ENCODE data around the gene XYLT1. TPM values are rescaled to one million over a fixed set of nuclear protein-coding genes. Genes with fewer than 3 reads are reported as not detected.

The XYLT1 gene
- total and polyA plus RNA-seq, 2 of the 13 experiments (the other 11 are each of a cell fraction or from before 2014, with no cell fraction given), result not detected

- TF ChIP-seq, protein P1, sequence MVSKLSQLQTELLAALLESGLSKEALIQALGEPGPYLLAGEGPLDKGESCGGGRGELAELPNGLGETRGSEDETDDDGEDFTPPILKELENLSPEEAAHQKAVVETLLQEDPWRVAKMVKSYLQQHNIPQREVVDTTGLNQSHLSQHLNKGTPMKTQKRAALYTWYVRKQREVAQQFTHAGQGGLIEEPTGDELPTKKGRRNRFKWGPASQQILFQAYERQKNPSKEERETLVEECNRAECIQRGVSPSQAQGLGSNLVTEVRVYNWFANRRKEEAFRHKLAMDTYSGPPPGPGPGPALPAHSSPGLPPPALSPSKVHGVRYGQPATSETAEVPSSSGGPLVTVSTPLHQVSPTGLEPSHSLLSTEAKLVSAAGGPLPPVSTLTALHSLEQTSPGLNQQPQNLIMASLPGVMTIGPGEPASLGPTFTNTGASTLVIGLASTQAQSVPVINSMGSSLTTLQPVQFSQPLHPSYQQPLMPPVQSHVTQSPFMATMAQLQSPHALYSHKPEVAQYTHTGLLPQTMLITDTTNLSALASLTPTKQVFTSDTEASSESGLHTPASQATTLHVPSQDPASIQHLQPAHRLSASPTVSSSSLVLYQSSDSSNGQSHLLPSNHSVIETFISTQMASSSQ (IDR thresholded peaks at IDR 0.05; ENCODE audit: low read depth), result no peak
- TF ChIP-seq, protein P1 (CRISPR knock-in tag; IDR thresholded peaks at IDR 0.05; ENCODE audit: borderline replicate concordance), result no peak
- TF ChIP-seq ERF (CRISPR knock-in tag; IDR thresholded peaks at IDR 0.05) (no peak), ZNF367 (CRISPR knock-in tag; IDR thresholded peaks at IDR 0.05; ENCODE audit: borderline replicate concordance) (no peak), FOXP1 (IDR thresholded peaks at IDR 0.05) (no peak), FOXP1 (CRISPR knock-in tag; IDR thresholded peaks at IDR 0.05) (no peak), HNF4A (CRISPR knock-in tag; IDR thresholded peaks at IDR 0.05) (no peak), HOXA5 (CRISPR knock-in tag; IDR thresholded peaks at IDR 0.05) (no peak), TOE1 (CRISPR knock-in tag; IDR thresholded peaks at IDR 0.05) (no peak), SYNCRIP (IDR thresholded peaks at IDR 0.05; ENCODE audit: insufficient read depth, low read depth, low read length) (no peak), ZMYM3 (CRISPR knock-in tag; IDR thresholded peaks at IDR 0.05) (no peak), RARG (CRISPR knock-in tag; IDR thresholded peaks at IDR 0.05; ENCODE audit: low read depth) (no peak), SCMH1 (CRISPR knock-in tag; IDR thresholded peaks at IDR 0.05; ENCODE audit: borderline replicate concordance) (no peak), ZNF607 (CRISPR knock-in tag; IDR thresholded peaks at IDR 0.05; ENCODE audit: borderline replicate concordance) (no peak), ZNF3 (CRISPR knock-in tag; IDR thresholded peaks at IDR 0.05) (no peak), ZNF24 (IDR thresholded peaks at IDR 0.05) (no peak), ZNF282 (IDR thresholded peaks at IDR 0.05; ENCODE audit: partially characterized antibody) (peak; percentile 90)
- TF ChIP-seq, protein P2, sequence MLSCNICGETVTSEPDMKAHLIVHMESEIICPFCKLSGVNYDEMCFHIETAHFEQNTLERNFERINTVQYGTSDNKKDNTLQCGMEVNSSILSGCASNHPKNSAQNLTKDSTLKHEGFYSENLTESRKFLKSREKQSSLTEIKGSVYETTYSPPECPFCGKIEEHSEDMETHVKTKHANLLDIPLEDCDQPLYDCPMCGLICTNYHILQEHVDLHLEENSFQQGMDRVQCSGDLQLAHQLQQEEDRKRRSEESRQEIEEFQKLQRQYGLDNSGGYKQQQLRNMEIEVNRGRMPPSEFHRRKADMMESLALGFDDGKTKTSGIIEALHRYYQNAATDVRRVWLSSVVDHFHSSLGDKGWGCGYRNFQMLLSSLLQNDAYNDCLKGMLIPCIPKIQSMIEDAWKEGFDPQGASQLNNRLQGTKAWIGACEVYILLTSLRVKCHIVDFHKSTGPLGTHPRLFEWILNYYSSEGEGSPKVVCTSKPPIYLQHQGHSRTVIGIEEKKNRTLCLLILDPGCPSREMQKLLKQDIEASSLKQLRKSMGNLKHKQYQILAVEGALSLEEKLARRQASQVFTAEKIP (CRISPR knock-in tag; IDR thresholded peaks at IDR 0.05; ENCODE audit: borderline replicate concordance), result no peak
- TF ChIP-seq, protein P3, sequence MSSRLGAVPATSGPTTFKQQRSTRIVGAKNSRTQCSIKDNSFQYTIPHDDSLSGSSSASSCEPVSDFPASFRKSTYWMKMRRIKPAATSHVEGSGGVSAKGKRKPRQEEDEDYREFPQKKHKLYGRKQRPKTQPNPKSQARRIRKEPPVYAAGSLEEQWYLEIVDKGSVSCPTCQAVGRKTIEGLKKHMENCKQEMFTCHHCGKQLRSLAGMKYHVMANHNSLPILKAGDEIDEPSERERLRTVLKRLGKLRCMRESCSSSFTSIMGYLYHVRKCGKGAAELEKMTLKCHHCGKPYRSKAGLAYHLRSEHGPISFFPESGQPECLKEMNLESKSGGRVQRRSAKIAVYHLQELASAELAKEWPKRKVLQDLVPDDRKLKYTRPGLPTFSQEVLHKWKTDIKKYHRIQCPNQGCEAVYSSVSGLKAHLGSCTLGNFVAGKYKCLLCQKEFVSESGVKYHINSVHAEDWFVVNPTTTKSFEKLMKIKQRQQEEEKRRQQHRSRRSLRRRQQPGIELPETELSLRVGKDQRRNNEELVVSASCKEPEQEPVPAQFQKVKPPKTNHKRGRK (CRISPR knock-in tag; IDR thresholded peaks at IDR 0.05), result no peak
- TF ChIP-seq, protein P4, sequence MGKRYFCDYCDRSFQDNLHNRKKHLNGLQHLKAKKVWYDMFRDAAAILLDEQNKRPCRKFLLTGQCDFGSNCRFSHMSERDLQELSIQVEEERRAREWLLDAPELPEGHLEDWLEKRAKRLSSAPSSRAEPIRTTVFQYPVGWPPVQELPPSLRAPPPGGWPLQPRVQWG (CRISPR knock-in tag; IDR thresholded peaks at IDR 0.05; ENCODE audit: borderline replicate concordance, low read depth), result no peak
- TF ChIP-seq, protein P5, sequence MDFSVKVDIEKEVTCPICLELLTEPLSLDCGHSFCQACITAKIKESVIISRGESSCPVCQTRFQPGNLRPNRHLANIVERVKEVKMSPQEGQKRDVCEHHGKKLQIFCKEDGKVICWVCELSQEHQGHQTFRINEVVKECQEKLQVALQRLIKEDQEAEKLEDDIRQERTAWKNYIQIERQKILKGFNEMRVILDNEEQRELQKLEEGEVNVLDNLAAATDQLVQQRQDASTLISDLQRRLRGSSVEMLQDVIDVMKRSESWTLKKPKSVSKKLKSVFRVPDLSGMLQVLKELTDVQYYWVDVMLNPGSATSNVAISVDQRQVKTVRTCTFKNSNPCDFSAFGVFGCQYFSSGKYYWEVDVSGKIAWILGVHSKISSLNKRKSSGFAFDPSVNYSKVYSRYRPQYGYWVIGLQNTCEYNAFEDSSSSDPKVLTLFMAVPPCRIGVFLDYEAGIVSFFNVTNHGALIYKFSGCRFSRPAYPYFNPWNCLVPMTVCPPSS (IDR thresholded peaks at IDR 0.05), result peak; percentile 65; the same call in 1 of the 2 replicates
Observed at GRCh38 chr16:17339764-17340541, 130.8 kb downstream of the XYLT1 start (continued).

Data from HepG2 (cell line).